Testis (tissue), 3 donors: ENCODE data around the gene MAPK12. TPM values are rescaled to one million over a fixed set of nuclear protein-coding genes. Genes with fewer than 3 reads are reported as not detected.

Experiments
- DNase-seq: peaks from one replicate; pipeline ENCODE4 v3.0.0-alpha.2; 2019
- H3K27ac ChIP-seq, 2 donors: fragments of 200-600 bp; sonication (generic); one replicate each; pipeline ENCODE4 v1.5.1; 2019
- H3K27me3 ChIP-seq: fragments of 200-600 bp; sonication (generic); one replicate; pipeline ENCODE4 v1.5.1; 2019
- H3K36me3 ChIP-seq: fragments of 200-600 bp; sonication (generic); one replicate; pipeline ENCODE4 v1.5.1; 2017; ENCODE audit warnings: low read depth; ENCODE audit errors: missing control alignments
- H3K4me1 ChIP-seq: fragments of 200-600 bp; sonication (generic); one replicate; pipeline ENCODE4 v1.5.1; 2019
- H3K4me3 ChIP-seq, 2 donors: fragments of 200-600 bp; sonication (generic); one replicate each; pipeline ENCODE4 v1.5.1; 2017 to 2019
- H3K9me3 ChIP-seq: fragments of 200-600 bp; sonication (generic); one replicate; pipeline ENCODE4 v1.5.1; 2017
- CTCF ChIP-seq, 3 experiments: fragments of 450-650 bp in 2 of 3; fragments of 200-600 bp in 1 of 3; sonication (generic) in 1 of 3; IDR thresholded peaks; one replicate each; pipeline ENCODE4 v1.5.1; 2016 to 2019; ENCODE audit warnings: antibody characterized with exemption in 3 of 3, mild to moderate bottlenecking in 2 of 3, moderate library complexity in 1 of 3
- POLR2A ChIP-seq: fragments of 450-650 bp; IDR thresholded peaks from one replicate; pipeline ENCODE4 v1.6.1; 2017; ENCODE audit warnings: antibody characterized with exemption, mild to moderate bottlenecking, moderate library complexity
- WGBS, 2 donors: methylation state at CpG; one replicate each; pipeline ENCODE4 v1.1.5; 2018; 5-methylcytosine and 5-hydroxymethylcytosine counted together
- intact Hi-C: fragments of 100-400 bp; cut with DNase I; formaldehyde crosslinking; loops from one replicate; pipeline ENCODE4 v1.15.1; 2023; ENCODE audit warnings: low total_unique reads
- polyA plus RNA-seq: library from polyadenylated mRNA; stranded (reverse); fragments of 350-450 nt; fragmentation: Illumina TruSeq; extraction: RNeasy Lipid Tissue Mini Kit (QIAGEN cat#74804); gene quantifications from one replicate; pipeline ENCODE4 v1.2.3, GENCODE V29; 2014; ENCODE audit warnings: low read depth, low replicate concordance; ENCODE audit not compliant: insufficient read depth
- total RNA-seq, 2 donors: library from RNA; depleted of rRNA; stranded (reverse); fragments of >200 nt; gene quantifications; one replicate each; pipeline ENCODE4 v1.2.3, GENCODE V29; 2016

Gene MAPK12
- total and polyA plus RNA-seq, 3 donors from 2014 or later, result 9.1 to 25.1 (median 22.3) TPM

GRCh38 chr22:50300620-50301257 is 39.3 kb upstream of the MAPK12 start:
- Histone ChIP-seq H3K27me3 (no peaks in the 10 kb centered on the region), H3K36me3 (no peaks in the 10 kb centered on the region), H3K9me3 (no peaks in the 10 kb centered on the region), H3K4me3 (peak overlapping the region in 1 of 2 donors; percentile 29), H3K27ac (no peak overlapping the region), H3K4me1 (peaks cover 80% of the 10 kb centered on the region)
- TF ChIP-seq POLR2A (no peak), CTCF (IDR thresholded peaks at IDR 0.05) (no peak)
- WGBS, 2 donors, result 84 to 98% methylated on average over 8 to 14 of the region's 14 CpGs
- intact Hi-C loops, result no loop called here
- DNase-seq, result no peak

GRCh38 chr22:50299785-50300619 is 38.5 kb upstream of the MAPK12 start:
- H3K9me3 ChIP-seq, result no peaks in the 10 kb centered on the region
- no peak overlapping the region for H3K27ac ChIP-seq
- peaks cover 80% of the 10 kb centered on the region for H3K4me1 ChIP-seq
- peak overlapping the region; percentile 18 to 29 for H3K4me3 ChIP-seq
- intact Hi-C loops, result no loop called here
- WGBS, 2 donors, result 45% methylated on average over 67 of the region's 93 CpGs; no CpG with 5 or more reads in 1 of the 2 donors
- no peak for DNase-seq
- no peak for TF ChIP-seq POLR2A
- no peak for TF ChIP-seq CTCF (IDR thresholded peaks at IDR 0.05)
- H3K27me3 ChIP-seq, result no peaks in the 10 kb centered on the region
- H3K36me3 ChIP-seq, result no peaks in the 10 kb centered on the region

DNA sequence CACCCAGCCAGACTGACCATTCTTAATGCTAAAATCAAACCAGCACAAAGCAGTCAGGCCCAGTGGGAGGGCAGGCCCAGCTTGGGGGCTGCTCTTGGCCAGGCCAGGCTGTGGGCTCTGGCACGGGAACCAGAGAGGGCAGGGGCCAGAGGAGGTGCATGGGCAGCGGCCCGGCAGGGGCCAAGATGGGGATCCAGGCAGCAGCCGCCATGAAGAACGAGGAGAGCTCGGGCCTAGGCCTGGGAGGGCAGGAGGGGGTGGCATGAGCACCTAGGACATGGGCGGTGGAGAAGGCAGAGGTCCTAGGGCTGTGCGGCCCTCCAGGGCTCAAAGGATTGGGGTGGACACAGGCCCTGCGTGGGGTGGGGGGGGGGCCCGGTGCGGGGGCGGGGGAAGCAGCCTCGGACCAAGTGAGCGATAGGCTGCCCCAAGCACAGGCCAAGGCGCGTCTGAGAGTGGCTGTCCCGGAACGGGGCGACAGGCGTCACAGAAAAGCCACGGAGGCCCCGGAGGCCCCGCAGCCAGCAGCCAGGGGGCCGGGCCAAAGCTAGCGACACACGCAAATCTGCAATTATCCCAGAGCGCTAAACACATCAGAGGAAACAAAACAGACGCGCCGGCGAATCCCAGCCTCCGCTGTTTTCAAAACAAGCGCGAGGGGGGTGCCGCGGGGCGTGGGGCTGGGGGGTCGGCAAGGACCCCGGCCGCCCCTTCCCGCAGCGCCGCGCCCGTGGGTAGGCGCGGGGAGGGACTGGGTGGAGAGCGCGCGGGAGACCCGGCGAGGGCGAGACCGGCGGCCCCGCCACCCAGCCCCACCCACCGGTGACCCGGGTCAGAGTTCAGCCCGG is 37.7 kb upstream of the MAPK12 start:
- Histone ChIP-seq H3K9me3 (no peaks in the 10 kb centered on the region), H3K36me3 (no peaks in the 10 kb centered on the region), H3K27me3 (no peaks in the 10 kb centered on the region), H3K4me3 (peak overlapping the region; percentile 18 to 29), H3K4me1 (peaks cover 80% of the 10 kb centered on the region), H3K27ac (no peak overlapping the region)
- intact Hi-C loops, result no loop called here
- no peak for DNase-seq
- WGBS, 2 donors, result 57 to 60% methylated on average over 22 to 57 of the region's 59 CpGs
- TF ChIP-seq CTCF (IDR thresholded peaks at IDR 0.05) (no peak), POLR2A (no peak)

DNA sequence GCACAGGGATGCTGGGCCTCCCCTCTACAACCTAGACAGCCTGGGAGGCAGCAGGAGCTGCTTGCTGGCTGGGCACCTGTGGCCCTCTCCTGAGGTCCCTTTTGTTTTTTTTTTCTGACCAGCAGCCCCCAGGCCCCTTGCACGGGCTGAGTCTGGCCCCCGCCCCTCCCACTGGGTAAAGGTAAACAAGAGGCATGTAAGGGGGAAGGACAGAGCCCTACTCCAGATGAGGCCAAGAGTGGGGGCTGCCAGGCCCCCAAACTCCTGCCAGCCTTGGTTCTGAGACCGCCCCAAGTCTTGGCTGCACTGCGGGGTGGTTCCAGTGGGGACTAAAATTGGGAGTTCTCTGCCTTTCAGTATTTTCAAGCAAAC is 36.8 kb upstream of the MAPK12 start:
- no peak for DNase-seq
- Histone ChIP-seq H3K4me3 (no peak overlapping the region), H3K9me3 (no peaks in the 10 kb centered on the region), H3K27me3 (no peaks in the 10 kb centered on the region), H3K4me1 (peaks cover 80% of the 10 kb centered on the region), H3K36me3 (no peaks in the 10 kb centered on the region), H3K27ac (no peak overlapping the region)
- TF ChIP-seq CTCF (IDR thresholded peaks at IDR 0.05) (no peak), POLR2A (no peak)
- intact Hi-C loops, result no loop called here
- 96 to 97% methylated on average over 2 to 4 of the region's 4 CpGs for WGBS, 2 donors
